ENCODE data around the gene ZER1.

- TF ChIP-seq POLR2A (IDR thresholded peaks at IDR 0.05): no peak
- TF ChIP-seq CTCF (IDR thresholded peaks at IDR 0.05): no peak
Measured at GRCh38 chr9:128707446-128707845, 64.3 kb downstream of the ZER1 start.

Measured in breast epithelium (tissue), 3 donors.